ENCODE results near the gene ZNF324. TPM values are rescaled to one million over a fixed set of nuclear protein-coding genes. Genes with fewer than 3 reads are reported as not detected.

Gene ZNF324
- total and polyA plus RNA-seq, 2 of the 8 experiments (the other 6 are each of a cell fraction or from before 2014, with no cell fraction given) = 5.1 to 5.8 TPM

- TF ChIP-seq CHD7 (IDR thresholded peaks at IDR 0.05; ENCODE audit: insufficient replicate concordance, low read length) (no peak), CREB1 (IDR thresholded peaks at IDR 0.05) (no peak), POU5F1 (IDR thresholded peaks at IDR 0.05; ENCODE audit: low read depth, low read length) (no peak), TAF1 (IDR thresholded peaks at IDR 0.05; ENCODE audit: low read depth, low read length) (no peak), GTF2F1 (IDR thresholded peaks at IDR 0.05; ENCODE audit: borderline replicate concordance, low read depth, low read length) (no peak), SP2 (IDR thresholded peaks at IDR 0.05; ENCODE audit: low read length) (no peak), BRCA1 (IDR thresholded peaks at IDR 0.05; ENCODE audit: low read depth, low read length) (no peak), MAFK (IDR thresholded peaks at IDR 0.05; ENCODE audit: low read depth, low read length) (no peak), RAD21 (IDR thresholded peaks at IDR 0.05 in 1 of 2, conservative IDR thresholded peaks at IDR 0.05 in 1 of 2; ENCODE audit: low read depth in 2 of 2, low read length in 2 of 2) (no peak)
Measured at GRCh38 chr19:58500242-58500641, 33.4 kb downstream of the ZNF324 start (continued).
